Measurements from ENCODE around the gene CDC42.

The CDC42 gene

GRCh38 chr1:22096463-22096862 lies 44.0 kb downstream of the CDC42 start:
- TF ChIP-seq, protein P1, sequence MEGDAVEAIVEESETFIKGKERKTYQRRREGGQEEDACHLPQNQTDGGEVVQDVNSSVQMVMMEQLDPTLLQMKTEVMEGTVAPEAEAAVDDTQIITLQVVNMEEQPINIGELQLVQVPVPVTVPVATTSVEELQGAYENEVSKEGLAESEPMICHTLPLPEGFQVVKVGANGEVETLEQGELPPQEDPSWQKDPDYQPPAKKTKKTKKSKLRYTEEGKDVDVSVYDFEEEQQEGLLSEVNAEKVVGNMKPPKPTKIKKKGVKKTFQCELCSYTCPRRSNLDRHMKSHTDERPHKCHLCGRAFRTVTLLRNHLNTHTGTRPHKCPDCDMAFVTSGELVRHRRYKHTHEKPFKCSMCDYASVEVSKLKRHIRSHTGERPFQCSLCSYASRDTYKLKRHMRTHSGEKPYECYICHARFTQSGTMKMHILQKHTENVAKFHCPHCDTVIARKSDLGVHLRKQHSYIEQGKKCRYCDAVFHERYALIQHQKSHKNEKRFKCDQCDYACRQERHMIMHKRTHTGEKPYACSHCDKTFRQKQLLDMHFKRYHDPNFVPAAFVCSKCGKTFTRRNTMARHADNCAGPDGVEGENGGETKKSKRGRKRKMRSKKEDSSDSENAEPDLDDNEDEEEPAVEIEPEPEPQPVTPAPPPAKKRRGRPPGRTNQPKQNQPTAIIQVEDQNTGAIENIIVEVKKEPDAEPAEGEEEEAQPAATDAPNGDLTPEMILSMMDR (IDR thresholded peaks at IDR 0.05; ENCODE audit: borderline replicate concordance, insufficient read depth, low read depth, low read length): no peak
- no peak overlapping the region for H3K4me3 ChIP-seq (ENCODE audit: low read depth, low read length)

DNA sequence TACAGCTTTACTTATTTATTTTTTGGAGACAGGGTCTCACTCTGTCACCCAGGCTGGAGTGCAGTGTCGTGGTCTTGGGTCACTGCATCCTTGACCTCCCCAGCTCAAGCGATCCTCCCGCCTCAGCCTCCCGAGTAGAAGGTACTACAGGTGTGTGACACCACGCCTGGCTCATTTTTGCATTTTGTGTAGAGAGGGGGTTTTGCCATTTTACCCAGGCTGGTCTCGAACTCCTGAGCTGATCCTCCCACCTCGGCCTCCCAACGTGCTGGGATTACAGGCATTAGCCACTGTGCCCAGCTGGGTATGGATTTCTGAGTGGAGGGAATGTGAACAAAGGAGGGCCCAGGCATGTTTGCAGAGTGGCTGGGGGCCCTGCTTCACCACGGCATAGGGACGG lies 46.2 kb downstream of the CDC42 start:
- TF ChIP-seq, protein P1 (IDR thresholded peaks at IDR 0.05; ENCODE audit: borderline replicate concordance, insufficient read depth, low read depth, low read length): no peak
- H3K4me3 ChIP-seq (ENCODE audit: low read depth, low read length): no peak overlapping the region

GRCh38 chr1:22100168-22100567 lies 47.7 kb downstream of the CDC42 start:
- H3K4me3 ChIP-seq (ENCODE audit: low read depth, low read length): no peak overlapping the region
- TF ChIP-seq, protein P1 (IDR thresholded peaks at IDR 0.05; ENCODE audit: borderline replicate concordance, insufficient read depth, low read depth, low read length): no peak

DNA sequence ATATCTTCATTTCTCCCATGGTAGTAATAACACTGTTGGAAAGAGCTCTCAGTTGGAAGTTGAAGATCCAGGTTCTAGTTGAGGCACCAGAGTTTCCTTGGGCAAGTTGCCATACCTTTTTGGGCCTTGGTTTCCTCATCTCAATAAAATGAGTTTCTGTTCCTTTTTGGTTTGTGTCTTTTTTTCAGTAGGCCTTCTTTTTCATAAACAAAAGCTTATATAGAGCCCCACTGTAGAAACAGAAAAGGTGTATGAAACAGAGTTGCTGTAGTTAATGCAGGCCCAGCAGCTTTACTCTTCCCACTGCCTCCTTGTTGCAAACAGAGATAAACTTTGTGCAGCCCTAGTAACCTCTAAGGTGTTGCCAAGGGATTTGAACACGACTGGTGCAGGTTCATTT lies 48.7 kb downstream of the CDC42 start:
- H3K4me3 ChIP-seq (ENCODE audit: low read depth, low read length): no peak overlapping the region
- TF ChIP-seq, protein P1 (IDR thresholded peaks at IDR 0.05; ENCODE audit: borderline replicate concordance, insufficient read depth, low read depth, low read length): no peak

GRCh38 chr1:22101995-22102394 lies 49.5 kb downstream of the CDC42 start:
- no peak overlapping the region for H3K4me3 ChIP-seq (ENCODE audit: low read depth, low read length)
- TF ChIP-seq, protein P1 (IDR thresholded peaks at IDR 0.05; ENCODE audit: borderline replicate concordance, insufficient read depth, low read depth, low read length): no peak

- TF ChIP-seq, protein P1 (IDR thresholded peaks at IDR 0.05; ENCODE audit: borderline replicate concordance, insufficient read depth, low read depth, low read length): no peak
Measured at GRCh38 chr1:22102746-22103145, 50.2 kb downstream of the CDC42 start.

GRCh38 chr1:22104094-22104493 lies 51.6 kb downstream of the CDC42 start:
- H3K4me3 ChIP-seq (ENCODE audit: low read depth, low read length): no peak overlapping the region

More at GRCh38 chr1:22102746-22103145, 50.2 kb downstream of the CDC42 start:
- no peak overlapping the region for H3K4me3 ChIP-seq (ENCODE audit: low read depth, low read length)

More at GRCh38 chr1:22104094-22104493, 51.6 kb downstream of the CDC42 start:
- TF ChIP-seq, protein P1 (IDR thresholded peaks at IDR 0.05; ENCODE audit: borderline replicate concordance, insufficient read depth, low read depth, low read length): no peak
